NCI-H1417 treated with DMSO at 0.1 percent for 48 hours (cell line): ENCODE measurements around the gene PEX14.

Experiments used
- DNase-seq: peaks from one replicate; lab custom pipeline; 2025; lab: John Stamatoyannopoulos, UW

Gene PEX14

GRCh38 chr1:10634075-10634427 lies 159.3 kb downstream of the PEX14 start:
- no peak for DNase-seq

- no peak for DNase-seq
Measured at GRCh38 chr1:10634428-10635084, 159.8 kb downstream of the PEX14 start.

- no peak for DNase-seq
Measured at GRCh38 chr1:10635085-10635896, 160.5 kb downstream of the PEX14 start.

- no peak for DNase-seq
Measured at GRCh38 chr1:10635992-10636391, 161.2 kb downstream of the PEX14 start.

- DNase-seq = no peak
Measured at GRCh38 chr1:10637400-10637799, 162.7 kb downstream of the PEX14 start.

- no peak for DNase-seq
Measured at GRCh38 chr1:10637834-10638558, 163.2 kb downstream of the PEX14 start.

- DNase-seq = no peak
Measured at GRCh38 chr1:10638559-10639005, 163.8 kb downstream of the PEX14 start.

- DNase-seq = no peak
Measured at GRCh38 chr1:10639011-10639774, 164.4 kb downstream of the PEX14 start.

GRCh38 chr1:10639775-10640578 lies 165.2 kb downstream of the PEX14 start:
- peak; percentile 61 for DNase-seq

GRCh38 chr1:10640843-10641553 lies 166.2 kb downstream of the PEX14 start:
- DNase-seq = no peak

- DNase-seq = no peak
Measured at GRCh38 chr1:10641976-10642375, 167.2 kb downstream of the PEX14 start.

GRCh38 chr1:10642403-10643080 lies 167.8 kb downstream of the PEX14 start:
- no peak for DNase-seq

- DNase-seq = no peak
Measured at GRCh38 chr1:10643607-10644306, 169.0 kb downstream of the PEX14 start.

- DNase-seq = no peak
Measured at GRCh38 chr1:10644307-10645128, 169.8 kb downstream of the PEX14 start.

GRCh38 chr1:10646347-10646861 lies 171.7 kb downstream of the PEX14 start:
- DNase-seq = no peak

GRCh38 chr1:10647414-10648170 lies 172.8 kb downstream of the PEX14 start:
- DNase-seq = no peak

- DNase-seq = no peak
Measured at GRCh38 chr1:10648689-10649516, 174.2 kb downstream of the PEX14 start.
